Lung (tissue), 12 donors: Measurements from ENCODE around the gene GLOD5. TPM values are rescaled to one million over a fixed set of nuclear protein-coding genes. Genes with fewer than 3 reads are reported as not detected.

Source experiments
- ATAC-seq: fragments of 200-7000 bp; cut with Tn5 transposase; one replicate; pipeline ENCODE4 v1.9.1; 2020; ENCODE audit warnings: moderate number of reproducible peaks; ENCODE audit not compliant: insufficient read depth, low FRiP score
- DNase-seq, 3 donors: peaks; one replicate each; pipeline ENCODE4 v3.0.0-alpha.2; 2013 to 2017
- H3K27ac ChIP-seq, 2 donors: one replicate each; pipeline ENCODE4 v1.5.1; 2013; ENCODE audit warnings: mild to moderate bottlenecking in 2 of 2, moderate library complexity in 2 of 2, control low read depth in 1 of 2, inconsistent platforms in 1 of 2, low read depth in 1 of 2, low read length in 1 of 2
- H3K27me3 ChIP-seq, 3 donors: one replicate each; pipeline ENCODE4 v1.5.1; 2013; ENCODE audit warnings: low read length in 2 of 3; ENCODE audit not compliant: control insufficient read depth in 3 of 3, insufficient read depth in 3 of 3
- H3K36me3 ChIP-seq, 4 donors: one replicate each; pipeline ENCODE4 v1.5.1; 2013; ENCODE audit warnings: low read length in 4 of 4, mild to moderate bottlenecking in 1 of 4, moderate library complexity in 1 of 4; ENCODE audit not compliant: control insufficient read depth in 4 of 4, insufficient read depth in 4 of 4
- H3K4me1 ChIP-seq, 5 donors: one replicate each; pipeline ENCODE4 v1.5.1; 2013; ENCODE audit warnings: low read length in 5 of 5, mild to moderate bottlenecking in 2 of 5, moderate library complexity in 1 of 5; ENCODE audit not compliant: control insufficient read depth in 5 of 5, insufficient read depth in 5 of 5
- H3K4me3 ChIP-seq: one replicate; pipeline ENCODE4 v1.5.1; 2013; ENCODE audit warnings: mild to moderate bottlenecking, control low read depth, moderate library complexity
- H3K9ac ChIP-seq, 2 donors: one replicate each; pipeline ENCODE4 v1.5.1; 2013; ENCODE audit warnings: low read length in 2 of 2, control low read depth in 1 of 2; ENCODE audit not compliant: insufficient read depth in 1 of 2
- H3K9me3 ChIP-seq, 4 donors: one replicate each; pipeline ENCODE4 v1.5.1; 2013; ENCODE audit warnings: low read length in 3 of 4, mild to moderate bottlenecking in 1 of 4, moderate library complexity in 1 of 4; ENCODE audit not compliant: control insufficient read depth in 4 of 4, insufficient read depth in 3 of 4
- WGBS, 2 donors: extraction: QIAGEN DNeasy Blood & Tissue Kit; methylation state at CpG; one replicate each; pipeline ENCODE4 v1.1.7; 2013; 5-methylcytosine and 5-hydroxymethylcytosine counted together
- polyA plus RNA-seq, 2 donors: library from polyadenylated mRNA; stranded (reverse); fragments of 200-250 nt; gene quantifications; one replicate each; pipeline ENCODE4 v1.2.1, GENCODE V29; 2013
- total RNA-seq, 2 donors: library from RNA; depleted of rRNA in 1 of 2; stranded (reverse); fragments of >200 nt in 1 of 2; gene quantifications; one replicate each; pipeline ENCODE4 v1.2.1, GENCODE V29; 2014 to 2021
- TF ChIP-seq, protein P1 (sequence below): IDR thresholded peaks from 2 replicates; pipeline ENCODE4 v1.5.1; 2012; ENCODE audit warnings: mild to moderate bottlenecking; ENCODE audit errors: control extremely low read depth, extremely low read depth
- donor health status: control.
- donor health status: control.
- donor health status: Bipolar disorder and iron deficiency.
- donor health status: healthy.
- donor health status: DM: yes; HTN: yes; CAD: no.

GLOD5 gene
- total and polyA plus RNA-seq, 4 donors: 1.6 to 5.1 (median 1.8) TPM

DNA sequence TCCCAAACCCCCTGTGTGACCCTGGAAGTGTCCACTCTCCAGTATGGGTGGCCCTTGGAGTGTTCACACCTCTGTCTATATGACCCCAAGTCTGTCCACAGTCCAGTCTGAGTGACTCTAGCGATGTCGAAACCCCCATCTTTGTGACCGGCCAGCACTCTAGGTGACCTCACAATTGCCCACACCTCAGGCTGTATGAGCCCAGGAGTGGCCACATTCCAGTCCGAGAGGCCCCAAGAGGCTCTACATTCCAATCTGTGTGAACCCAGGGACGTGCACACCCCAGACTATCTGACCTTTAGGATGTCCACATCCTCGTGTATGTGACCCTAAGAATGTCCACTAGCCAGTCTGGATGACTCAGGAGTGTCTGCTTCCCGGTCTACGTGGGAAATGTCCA lies 7.3 kb upstream of the GLOD5 start:
- no peak for ATAC-seq
- no peaks in the 10 kb centered on the region for H3K36me3 ChIP-seq
- no peaks in the 10 kb centered on the region for H3K4me1 ChIP-seq
- H3K27ac ChIP-seq: no peak overlapping the region
- DNase-seq: no peak
- H3K4me3 ChIP-seq: no peak overlapping the region
- WGBS, 2 donors: 60 to 74% methylated on average over 8 of the region's 8 CpGs
- no peaks in the 10 kb centered on the region for H3K27me3 ChIP-seq
- H3K9ac ChIP-seq: no peak overlapping the region
- TF ChIP-seq, protein P1, sequence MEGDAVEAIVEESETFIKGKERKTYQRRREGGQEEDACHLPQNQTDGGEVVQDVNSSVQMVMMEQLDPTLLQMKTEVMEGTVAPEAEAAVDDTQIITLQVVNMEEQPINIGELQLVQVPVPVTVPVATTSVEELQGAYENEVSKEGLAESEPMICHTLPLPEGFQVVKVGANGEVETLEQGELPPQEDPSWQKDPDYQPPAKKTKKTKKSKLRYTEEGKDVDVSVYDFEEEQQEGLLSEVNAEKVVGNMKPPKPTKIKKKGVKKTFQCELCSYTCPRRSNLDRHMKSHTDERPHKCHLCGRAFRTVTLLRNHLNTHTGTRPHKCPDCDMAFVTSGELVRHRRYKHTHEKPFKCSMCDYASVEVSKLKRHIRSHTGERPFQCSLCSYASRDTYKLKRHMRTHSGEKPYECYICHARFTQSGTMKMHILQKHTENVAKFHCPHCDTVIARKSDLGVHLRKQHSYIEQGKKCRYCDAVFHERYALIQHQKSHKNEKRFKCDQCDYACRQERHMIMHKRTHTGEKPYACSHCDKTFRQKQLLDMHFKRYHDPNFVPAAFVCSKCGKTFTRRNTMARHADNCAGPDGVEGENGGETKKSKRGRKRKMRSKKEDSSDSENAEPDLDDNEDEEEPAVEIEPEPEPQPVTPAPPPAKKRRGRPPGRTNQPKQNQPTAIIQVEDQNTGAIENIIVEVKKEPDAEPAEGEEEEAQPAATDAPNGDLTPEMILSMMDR: no peak
- H3K9me3 ChIP-seq: no peaks in the 10 kb centered on the region

DNA sequence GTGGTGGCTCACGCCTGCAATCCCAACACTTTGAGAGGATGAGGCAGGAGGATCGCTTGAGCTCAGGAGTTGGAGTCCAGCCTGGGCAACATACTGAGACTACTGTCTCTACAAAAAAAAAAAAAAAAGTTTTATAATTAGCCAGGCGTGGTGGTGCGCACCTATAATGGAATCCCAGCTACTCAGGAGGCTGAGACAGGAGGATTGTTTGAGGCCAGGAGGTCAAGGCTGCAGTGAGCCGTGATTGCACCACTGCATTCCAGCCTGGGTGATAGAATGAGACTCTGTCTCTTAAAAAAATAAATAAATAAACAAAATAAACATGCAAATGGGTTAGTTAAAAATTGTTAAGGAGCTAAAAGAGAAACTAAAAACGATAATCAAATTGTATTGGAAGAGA lies 7.7 kb downstream of the GLOD5 start:
- TF ChIP-seq, protein P1: no peak
- 82 to 83% methylated on average over 6 of the region's 6 CpGs for WGBS, 2 donors
- no peaks in the 10 kb centered on the region for H3K9me3 ChIP-seq
- no peak overlapping the region for H3K27ac ChIP-seq
- no peak for DNase-seq
- ATAC-seq: no peak
- no peaks in the 10 kb centered on the region for H3K4me1 ChIP-seq
- H3K27me3 ChIP-seq: no peaks in the 10 kb centered on the region
- no peak overlapping the region for H3K4me3 ChIP-seq
- H3K9ac ChIP-seq: no peak overlapping the region
- H3K36me3 ChIP-seq: no peaks in the 10 kb centered on the region

DNA sequence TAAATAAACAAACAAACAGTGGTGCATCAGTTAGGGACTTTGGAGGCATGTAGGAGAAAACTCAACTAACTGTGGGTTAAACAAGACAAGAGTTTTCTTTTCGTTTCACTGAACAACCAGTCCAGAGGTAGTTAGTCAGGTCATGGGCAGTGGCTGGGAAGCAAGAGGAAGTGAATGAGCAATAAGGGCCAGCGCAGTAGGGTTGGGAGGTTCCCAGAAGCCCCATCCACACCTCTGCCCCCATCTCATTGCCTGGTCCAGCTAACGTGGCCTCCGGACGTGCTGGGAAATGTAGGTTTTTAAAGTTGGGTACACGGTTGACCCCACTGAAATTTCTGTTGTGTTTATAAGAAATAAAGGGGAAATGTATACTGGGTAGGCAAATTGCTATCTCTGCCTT lies 8.7 kb downstream of the GLOD5 start:
- Histone ChIP-seq H3K9ac (no peak overlapping the region), H3K4me1 (no peaks in the 10 kb centered on the region), H3K9me3 (no peaks in the 10 kb centered on the region), H3K27me3 (no peaks in the 10 kb centered on the region), H3K36me3 (no peaks in the 10 kb centered on the region), H3K4me3 (no peak overlapping the region), H3K27ac (no peak overlapping the region)
- ATAC-seq: no peak
- TF ChIP-seq, protein P1: no peak
- DNase-seq: no peak
- 73 to 80% methylated on average over 6 of the region's 6 CpGs for WGBS, 2 donors

DNA sequence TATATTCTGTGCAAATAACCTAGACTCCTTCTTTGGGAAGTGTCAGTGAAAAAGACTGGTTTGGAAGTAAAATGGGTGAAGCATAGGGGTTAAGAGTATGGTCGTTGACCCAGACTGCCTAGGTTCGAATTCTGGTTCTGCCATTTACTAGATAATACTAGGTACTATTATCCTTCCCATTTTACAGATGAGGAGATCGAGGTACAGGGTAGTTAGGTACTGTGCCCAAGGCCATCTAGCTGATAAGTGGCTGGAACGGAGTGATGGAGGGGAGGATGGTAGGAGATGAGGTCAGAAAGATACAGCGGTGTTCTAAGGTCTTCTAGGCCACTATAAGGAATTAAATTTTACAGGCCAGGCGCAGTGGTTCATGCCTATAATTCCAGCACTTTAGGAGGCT lies 11.1 kb downstream of the GLOD5 start:
- Histone ChIP-seq H3K27me3 (no peaks in the 10 kb centered on the region), H3K27ac (no peak overlapping the region), H3K9me3 (no peaks in the 10 kb centered on the region), H3K9ac (no peak overlapping the region), H3K4me1 (no peaks in the 10 kb centered on the region), H3K4me3 (no peak overlapping the region), H3K36me3 (no peaks in the 10 kb centered on the region)
- no peak for ATAC-seq
- no peak for DNase-seq
- 79 to 91% methylated on average over 6 of the region's 6 CpGs for WGBS, 2 donors
- TF ChIP-seq, protein P1: no peak
